ENCODE measurements around the gene HSD17B11. TPM values are rescaled to one million over a fixed set of nuclear protein-coding genes. Genes with fewer than 3 reads are reported as not detected.

The HSD17B11 gene
- total and polyA plus RNA-seq, 2 of the 8 experiments (the other 6 are each of a cell fraction or from before 2014, with no cell fraction given) = 6.0 to 9.0 TPM

- TF ChIP-seq BACH1 (IDR thresholded peaks at IDR 0.05; ENCODE audit: low read length) = no peak
- TF ChIP-seq POU5F1 (IDR thresholded peaks at IDR 0.05; ENCODE audit: low read depth, low read length) = no peak
- TF ChIP-seq BRCA1 (IDR thresholded peaks at IDR 0.05; ENCODE audit: low read depth, low read length) = no peak
- no peak for TF ChIP-seq JUND (IDR thresholded peaks at IDR 0.05; ENCODE audit: low read length)
- TF ChIP-seq NANOG (IDR thresholded peaks at IDR 0.05; ENCODE audit: insufficient read depth, low read depth, low read length, poor library complexity, severe bottlenecking) = no peak
Observed at GRCh38 chr4:87365348-87365747, 25.6 kb downstream of the HSD17B11 start (continued).

Data from H1 (cell line).